ENCODE results near the gene SNTG2. TPM values are rescaled to one million over a fixed set of nuclear protein-coding genes. Genes with fewer than 3 reads are reported as not detected.

Gene SNTG2
- total RNA-seq, 8 experiments from 2014 or later = 0.21 to 2.8 (median 1.1) TPM

DNA sequence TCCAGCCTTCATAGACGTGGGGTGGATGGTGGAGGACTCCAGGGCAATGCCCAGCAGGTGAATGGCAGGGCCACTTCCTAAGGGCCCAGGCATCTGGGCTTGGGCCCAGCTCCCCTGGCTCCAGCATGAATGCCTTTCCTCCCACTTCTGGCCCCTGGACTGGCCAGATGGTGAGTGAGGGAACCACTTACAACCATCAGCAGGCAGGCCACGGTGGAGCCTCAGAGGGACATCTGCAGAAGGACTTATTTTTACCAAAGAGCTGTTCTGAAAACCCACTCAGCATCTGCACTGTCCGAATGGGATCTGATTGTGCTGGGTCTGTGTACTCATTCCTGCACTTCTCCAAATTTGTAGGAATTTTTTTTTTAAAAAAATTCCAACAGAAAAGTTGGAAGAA, 69.6 kb downstream of the SNTG2 start:
- Histone ChIP-seq H3K4me3 (no peak overlapping the region), H3K4me1 (replicated peaks in 1 of 2) (no peaks in the 10 kb centered on the region), H3K27ac (no peak overlapping the region)
- ATAC-seq (replicated peaks in 6 of 8) = no peak
- 0 to 100% (median 82%) methylated on average over 1 to 3 of the region's 3 CpGs; no CpG with 5 or more reads in 4 of the 10 experiments for WGBS, 10 experiments
- in situ Hi-C loops (cut with MboI; ENCODE audit: low pct_unique_long_range_greater_than_20kb in 2 of 9, low sequenced_read_pairs in 9 of 9, unreplicated experiment in 9 of 9) = no loop called here

DNA sequence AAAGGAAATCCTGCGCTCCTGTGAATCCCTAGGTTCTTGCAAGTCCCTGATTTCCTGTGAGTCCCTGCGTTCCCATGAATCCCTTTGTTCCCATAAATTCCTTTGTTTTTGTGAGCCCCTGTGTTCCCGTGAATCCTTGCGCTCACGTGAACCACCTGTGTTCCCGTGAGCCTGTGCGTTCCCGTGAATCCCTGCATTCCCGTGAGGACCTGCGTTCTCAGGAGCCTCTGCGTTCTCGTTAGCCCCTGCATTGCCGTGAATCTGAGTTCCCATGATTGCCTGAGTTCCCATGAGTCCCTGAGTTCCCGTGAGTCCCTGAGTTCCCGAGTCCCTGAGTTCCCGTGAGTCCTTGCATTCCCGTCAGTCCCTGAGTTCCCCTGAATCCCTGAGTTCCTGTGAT, 71.5 kb downstream of the SNTG2 start:
- Histone ChIP-seq H3K27ac (no peak overlapping the region), H3K4me1 (replicated peaks in 1 of 2) (no peaks in the 10 kb centered on the region), H3K4me3 (no peak overlapping the region)
- WGBS, 10 experiments = 77 to 97% (median 96%) methylated on average over 1 to 13 of the region's 17 CpGs; no CpG with 5 or more reads in 3 of the 10 experiments
- in situ Hi-C loops (cut with MboI; ENCODE audit: low pct_unique_long_range_greater_than_20kb in 2 of 9, low sequenced_read_pairs in 9 of 9, unreplicated experiment in 9 of 9) = no loop called here
- no peak for ATAC-seq (replicated peaks in 6 of 8)

DNA sequence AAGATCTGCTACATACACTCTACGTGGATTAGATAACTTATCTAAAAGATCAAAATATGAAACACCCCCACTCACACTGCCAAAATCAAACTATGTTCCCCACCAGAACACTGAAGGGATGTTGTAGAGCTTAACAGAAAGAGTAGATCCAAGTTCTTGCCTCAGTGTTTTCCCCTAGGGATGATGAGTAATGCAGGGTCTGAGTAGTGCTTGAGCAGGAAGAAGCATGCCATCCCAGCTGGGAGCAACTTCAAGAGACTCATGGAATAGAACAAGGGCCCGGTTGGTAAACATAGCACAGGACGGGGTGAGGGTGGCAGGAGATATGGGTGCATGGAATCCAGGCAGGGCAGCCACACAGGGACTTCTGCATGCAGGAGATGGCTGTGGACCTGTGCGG, 74.3 kb downstream of the SNTG2 start:
- in situ Hi-C loops (cut with MboI; ENCODE audit: low pct_unique_long_range_greater_than_20kb in 2 of 9, low sequenced_read_pairs in 9 of 9, unreplicated experiment in 9 of 9) = no loop called here
- H3K27ac ChIP-seq = no peak overlapping the region
- WGBS, 10 experiments = 0 to 83% (median 44%) methylated on average over 1 to 4 of the region's 4 CpGs; no CpG with 5 or more reads in 3 of the 10 experiments

DNA sequence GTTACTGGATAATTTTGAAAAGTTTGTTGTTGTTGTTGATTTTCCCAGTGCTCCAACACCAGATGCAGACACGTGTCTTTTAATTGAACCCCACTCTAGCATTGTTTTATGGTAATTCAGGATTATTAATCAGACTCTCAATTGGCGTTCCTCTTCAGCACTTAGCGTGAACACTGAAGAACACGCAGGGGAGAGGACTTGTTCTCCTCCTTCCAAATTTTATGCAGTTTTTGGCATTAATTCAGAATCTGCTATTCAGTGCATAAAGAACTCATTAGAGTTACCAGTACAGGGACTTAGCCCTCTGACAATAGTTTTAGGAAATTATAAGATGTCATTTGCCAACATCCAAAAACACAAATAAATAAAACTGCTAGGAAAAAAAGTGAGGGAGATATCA, 75.5 kb downstream of the SNTG2 start:
- no peak overlapping the region for H3K27ac ChIP-seq
- in situ Hi-C loops (cut with MboI; ENCODE audit: low pct_unique_long_range_greater_than_20kb in 2 of 9, low sequenced_read_pairs in 9 of 9, unreplicated experiment in 9 of 9) = no loop called here
- no peak overlapping the region for H3K4me3 ChIP-seq
- 0 to 94% (median 57%) methylated on average over 1 to 4 of the region's 4 CpGs for WGBS, 10 experiments
- peaks cover 0 to 3% of the 10 kb centered on the region in 2 donors for H3K4me1 ChIP-seq (replicated peaks in 1 of 2)
- ATAC-seq (replicated peaks in 6 of 8) = peak in 3 of 8 experiments; percentile 63 to 80 (median 65)

More for the DNA sequence above, 74.3 kb downstream of the SNTG2 start:
- Histone ChIP-seq H3K4me3 (no peak overlapping the region), H3K4me1 (replicated peaks in 1 of 2) (peaks cover 0 to 3% of the 10 kb centered on the region in 2 donors)
- ATAC-seq (replicated peaks in 6 of 8) = peak in 1 of 8 experiments; percentile 17

DNA sequence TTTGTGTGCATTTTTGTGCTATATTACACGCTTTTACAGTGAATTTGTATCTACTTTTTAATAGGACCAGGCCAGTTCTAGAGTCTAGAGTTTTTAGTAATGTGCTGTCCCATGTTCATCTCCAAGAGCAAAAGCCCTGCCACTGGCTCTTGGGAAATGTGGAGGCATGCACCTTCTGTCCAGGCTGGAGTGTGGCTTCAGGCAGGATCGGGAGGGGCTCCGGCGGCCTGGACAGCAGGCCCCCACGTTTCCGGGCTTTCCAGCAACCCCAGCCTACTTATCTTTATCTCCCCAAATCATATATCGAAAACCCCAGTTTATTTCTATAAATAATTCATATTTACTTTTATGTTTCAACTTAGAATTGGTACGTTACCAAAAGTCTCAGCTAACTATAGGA, 78.2 kb downstream of the SNTG2 start:
- peak in 2 of 8 experiments; percentile 10 to 50 for ATAC-seq (replicated peaks in 6 of 8)
- in situ Hi-C loops (cut with MboI; ENCODE audit: low pct_unique_long_range_greater_than_20kb in 2 of 9, low sequenced_read_pairs in 9 of 9, unreplicated experiment in 9 of 9) = no loop called here
- no peak overlapping the region for H3K27ac ChIP-seq
- peaks cover 0 to 3% of the 10 kb centered on the region in 2 donors for H3K4me1 ChIP-seq (replicated peaks in 1 of 2)
- WGBS, 10 experiments = 24 to 91% (median 68%) methylated on average over 3 to 8 of the region's 8 CpGs; no CpG with 5 or more reads in 1 of the 10 experiments
- H3K4me3 ChIP-seq = no peak overlapping the region

DNA sequence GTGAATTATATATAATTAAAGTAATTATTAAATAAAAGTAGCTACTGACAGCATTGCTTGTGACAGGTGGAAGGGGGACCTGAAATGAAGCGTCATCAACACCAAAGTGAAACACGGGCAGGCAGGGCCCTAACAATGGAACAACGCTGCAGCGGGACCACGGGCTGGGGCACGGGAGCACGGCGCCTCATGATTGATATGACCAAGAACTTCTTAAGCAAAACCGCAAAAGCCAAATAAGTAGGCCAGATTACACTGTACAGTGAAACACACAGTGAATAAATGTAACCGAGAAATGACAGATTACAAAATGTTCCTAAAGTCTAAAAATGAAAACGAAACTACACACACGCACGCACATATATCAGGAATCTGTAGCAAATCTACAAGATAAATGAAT, 81.4 kb downstream of the SNTG2 start:
- Histone ChIP-seq H3K4me3 (no peak overlapping the region), H3K4me1 (replicated peaks in 1 of 2) (peaks cover 0 to 3% of the 10 kb centered on the region in 2 donors), H3K27ac (no peak overlapping the region)
- no peak for ATAC-seq (replicated peaks in 6 of 8)
- 50 to 100% (median 91%) methylated on average over 1 to 12 of the region's 13 CpGs for WGBS, 10 experiments
- in situ Hi-C loops (cut with MboI; ENCODE audit: low pct_unique_long_range_greater_than_20kb in 2 of 9, low sequenced_read_pairs in 9 of 9, unreplicated experiment in 9 of 9) = no loop called here

DNA sequence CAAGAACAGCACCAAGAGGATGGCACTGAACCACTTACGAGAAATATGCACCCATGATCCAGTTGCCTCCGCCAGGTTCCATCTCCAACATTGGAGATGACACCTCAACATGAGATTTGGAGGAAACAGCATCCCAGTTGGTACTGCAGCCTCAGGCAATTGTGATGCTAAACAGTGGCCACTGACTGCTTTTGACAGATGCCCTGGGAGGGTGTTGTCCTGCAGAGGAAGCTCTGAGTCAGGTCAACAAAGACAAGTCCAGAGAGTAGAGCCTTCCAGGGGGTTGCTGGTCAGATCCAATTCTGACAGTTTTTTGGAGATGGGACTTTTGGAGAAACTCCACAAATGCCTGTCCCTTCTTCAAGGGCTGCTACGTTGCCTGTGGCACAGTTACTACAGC, 82.4 kb downstream of the SNTG2 start:
- Histone ChIP-seq H3K4me3 (no peak overlapping the region), H3K4me1 (replicated peaks in 1 of 2) (peaks cover 0 to 3% of the 10 kb centered on the region in 2 donors), H3K27ac (no peak overlapping the region)
- in situ Hi-C loops (cut with MboI; ENCODE audit: low pct_unique_long_range_greater_than_20kb in 2 of 9, low sequenced_read_pairs in 9 of 9, unreplicated experiment in 9 of 9) = no loop called here
- 0 to 100% (median 83%) methylated on average over 1 to 3 of the region's 3 CpGs; no CpG with 5 or more reads in 4 of the 10 experiments for WGBS, 10 experiments
- ATAC-seq (replicated peaks in 6 of 8) = peak in 2 of 8 experiments; percentile 51 to 61

DNA sequence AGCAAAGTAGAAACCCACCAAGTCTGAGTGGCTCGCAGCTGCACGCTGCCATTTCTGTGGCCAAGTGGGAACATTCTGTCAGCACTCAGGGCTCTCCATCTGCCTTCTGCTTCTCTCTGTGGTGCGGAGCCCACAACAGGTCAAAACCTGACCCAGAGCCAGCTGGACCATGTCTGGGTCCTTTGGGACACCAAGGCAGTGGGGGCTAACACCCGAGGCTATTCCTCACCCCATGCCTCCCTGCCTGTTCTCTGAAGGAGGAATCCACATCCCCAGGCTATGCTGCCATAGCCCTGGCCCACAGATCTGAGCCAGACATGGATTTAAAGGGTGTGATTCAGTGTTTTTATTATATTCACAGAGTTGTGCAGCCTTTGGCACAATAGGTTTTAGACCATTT, 86.4 kb downstream of the SNTG2 start:
- in situ Hi-C loops (cut with MboI; ENCODE audit: low pct_unique_long_range_greater_than_20kb in 2 of 9, low sequenced_read_pairs in 9 of 9, unreplicated experiment in 9 of 9) = no loop called here

DNA sequence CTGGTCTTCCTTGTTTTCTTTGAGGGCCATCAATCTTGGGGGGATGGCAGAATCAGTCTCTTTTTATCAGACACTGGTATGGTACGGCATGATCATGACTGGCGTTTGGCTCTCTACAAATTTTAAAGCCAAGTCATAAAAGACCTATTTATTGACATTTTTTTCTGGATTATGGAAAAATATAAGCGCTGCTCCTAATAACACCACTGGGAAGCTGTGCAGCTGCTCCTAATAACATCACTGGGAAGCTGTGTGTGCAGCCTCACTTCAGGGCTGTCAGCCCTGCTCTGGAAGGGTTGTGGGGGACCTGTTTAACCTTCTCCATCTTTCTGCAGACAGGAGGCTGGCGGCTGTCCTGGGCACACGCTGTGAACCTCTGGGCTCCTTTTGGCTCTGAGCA, 88.9 kb downstream of the SNTG2 start:
- Histone ChIP-seq H3K4me3 (no peak overlapping the region), H3K4me1 (replicated peaks in 1 of 2) (peaks cover 4 to 7% of the 10 kb centered on the region in 2 donors), H3K27ac (peak overlapping the region in 1 of 2 donors; percentile 39)
- 40 to 100% (median 83%) methylated on average over 1 to 3 of the region's 5 CpGs; no CpG with 5 or more reads in 2 of the 10 experiments for WGBS, 10 experiments
- in situ Hi-C loops (cut with MboI; ENCODE audit: low pct_unique_long_range_greater_than_20kb in 2 of 9, low sequenced_read_pairs in 9 of 9, unreplicated experiment in 9 of 9) = no loop called here
- ATAC-seq (replicated peaks in 6 of 8) = no peak

More for the DNA sequence above, 86.4 kb downstream of the SNTG2 start:
- no peak overlapping the region for H3K4me3 ChIP-seq
- ATAC-seq (replicated peaks in 6 of 8) = peak in 1 of 8 experiments; percentile 69
- H3K27ac ChIP-seq = no peak overlapping the region
- WGBS, 10 experiments = 0 to 90% (median 83%) methylated on average over 2 of the region's 4 CpGs; no CpG with 5 or more reads in 7 of the 10 experiments
- peaks cover 4 to 7% of the 10 kb centered on the region in 2 donors for H3K4me1 ChIP-seq (replicated peaks in 1 of 2)

DNA sequence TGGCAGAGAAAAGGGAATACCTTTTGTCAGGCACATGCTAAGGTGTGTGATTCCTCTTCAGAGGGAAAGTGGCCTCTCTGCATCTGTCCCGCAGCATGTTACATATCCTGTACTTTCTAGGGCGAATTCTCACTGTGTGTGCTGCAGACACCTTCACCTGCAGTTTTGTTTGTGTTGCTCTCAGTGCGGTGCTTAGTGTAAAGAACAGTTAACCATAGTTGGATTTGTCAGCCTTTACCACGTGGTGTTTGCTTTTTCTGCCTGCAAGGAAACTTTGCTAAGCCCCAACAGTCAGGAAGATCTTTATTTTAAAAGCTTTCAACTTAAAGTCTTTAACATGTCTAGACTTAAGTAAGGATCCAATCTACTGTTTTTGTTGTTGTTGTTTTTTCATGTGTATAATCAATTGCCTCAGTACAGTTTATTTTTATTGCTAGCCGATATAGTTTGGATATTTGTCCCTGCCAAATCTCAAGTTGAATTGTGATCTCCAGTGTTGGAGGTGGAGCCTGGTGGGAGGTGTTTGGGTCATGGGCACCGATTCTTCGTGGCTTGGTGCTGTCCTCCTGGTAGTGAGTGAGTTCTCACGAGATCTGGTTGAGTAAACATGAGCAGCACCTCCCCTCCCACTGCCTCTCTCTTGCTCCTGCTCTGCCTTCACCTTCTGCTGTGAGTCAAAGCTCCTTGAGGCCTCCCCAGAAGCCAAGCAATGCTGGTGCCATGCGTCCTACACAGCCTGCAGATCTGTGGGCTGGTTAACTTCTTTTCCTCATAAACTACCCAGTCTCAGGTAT, 90.6 kb downstream of the SNTG2 start:
- in situ Hi-C loops (cut with MboI; ENCODE audit: low pct_unique_long_range_greater_than_20kb in 2 of 9, low sequenced_read_pairs in 9 of 9, unreplicated experiment in 9 of 9) = no loop called here
- ATAC-seq (replicated peaks in 6 of 8) = no peak
- Histone ChIP-seq H3K4me3 (no peak overlapping the region), H3K4me1 (replicated peaks in 1 of 2) (peaks cover 4 to 7% of the 10 kb centered on the region in 2 donors), H3K27ac (no peak overlapping the region)
- 0 to 100% (median 75%) methylated on average over 1 to 9 of the region's 9 CpGs for WGBS, 10 experiments

DNA sequence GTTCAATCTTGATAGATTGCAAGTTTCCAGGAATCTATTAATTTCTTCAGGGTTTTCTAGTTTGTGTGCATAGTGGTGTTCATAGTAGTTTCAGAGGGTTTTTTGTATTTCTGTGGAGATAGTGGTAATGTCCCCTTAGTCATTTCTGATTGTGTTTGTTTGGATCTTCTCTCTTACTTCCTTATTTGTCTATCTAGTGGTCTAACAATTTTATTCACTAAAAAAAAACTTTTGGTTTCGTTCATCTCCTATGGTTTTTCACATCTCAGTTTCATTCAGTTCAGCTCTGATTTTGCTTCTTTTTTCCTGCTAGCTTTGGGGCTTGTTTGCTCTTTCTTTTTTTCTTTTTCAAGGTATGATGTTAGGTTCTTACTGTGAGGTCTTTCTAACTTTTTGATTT, 94.5 kb downstream of the SNTG2 start:
- Histone ChIP-seq H3K4me3 (no peak overlapping the region), H3K4me1 (replicated peaks in 1 of 2) (no peaks in the 10 kb centered on the region), H3K27ac (no peak overlapping the region)
- ATAC-seq (replicated peaks in 6 of 8) = no peak
- 17 to 100% (median 81%) methylated on average over 1 of the region's 1 CpG; no CpG with 5 or more reads in 1 of the 10 experiments for WGBS, 10 experiments
- in situ Hi-C loops (cut with MboI; ENCODE audit: low pct_unique_long_range_greater_than_20kb in 2 of 9, low sequenced_read_pairs in 9 of 9, unreplicated experiment in 9 of 9) = no loop called here

DNA sequence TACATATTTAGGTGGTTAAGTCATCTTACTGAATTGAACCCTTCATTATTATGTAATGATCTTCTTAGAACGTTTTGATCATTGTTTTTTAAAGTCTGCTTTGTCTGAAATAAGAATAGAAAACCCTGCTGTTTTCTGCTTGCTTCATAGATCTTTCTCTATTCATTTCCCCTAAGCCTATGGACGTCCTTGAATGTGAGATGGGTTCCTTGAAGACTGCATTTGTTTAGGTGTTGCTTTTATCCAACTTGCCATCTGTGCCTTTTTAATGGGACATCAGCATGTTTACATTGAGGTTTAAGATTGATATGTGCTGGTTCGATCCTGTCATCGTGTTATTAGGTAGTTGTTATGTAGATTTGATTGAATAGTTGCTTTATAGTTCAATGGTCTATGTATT, 95.4 kb downstream of the SNTG2 start:
- H3K27ac ChIP-seq = no peak overlapping the region
- H3K4me1 ChIP-seq (replicated peaks in 1 of 2) = no peaks in the 10 kb centered on the region
- ATAC-seq (replicated peaks in 6 of 8) = no peak
- H3K4me3 ChIP-seq = no peak overlapping the region
- 0 to 62% (median 29%) methylated on average over 1 to 4 of the region's 4 CpGs; no CpG with 5 or more reads in 1 of the 10 experiments for WGBS, 10 experiments
- in situ Hi-C loops (cut with MboI; ENCODE audit: low pct_unique_long_range_greater_than_20kb in 2 of 9, low sequenced_read_pairs in 9 of 9, unreplicated experiment in 9 of 9) = no loop called here

DNA sequence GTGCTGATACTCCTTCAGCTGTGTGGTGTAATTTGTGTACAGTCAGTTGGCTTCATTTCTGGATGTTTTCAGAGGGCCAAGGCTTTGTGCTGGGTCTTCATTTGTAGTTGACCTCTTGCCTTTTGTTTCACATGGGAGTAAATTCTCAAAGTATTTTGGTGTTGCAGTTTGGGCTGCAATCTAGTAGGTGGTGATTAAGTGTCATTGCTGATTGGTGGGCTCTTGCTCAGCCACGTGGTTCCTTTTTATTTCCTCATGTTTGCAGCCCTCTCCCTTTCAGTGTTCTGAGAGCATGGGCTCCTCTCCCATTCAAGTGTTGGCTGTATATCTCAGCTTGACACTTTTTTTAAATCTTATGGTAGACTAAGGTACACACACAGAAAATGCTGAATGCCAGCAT, 96.8 kb downstream of the SNTG2 start:
- no peak overlapping the region for H3K4me3 ChIP-seq
- H3K4me1 ChIP-seq (replicated peaks in 1 of 2) = peaks cover 0 to 3% of the 10 kb centered on the region in 2 donors
- 0 to 67% (median 43%) methylated on average over 1 of the region's 1 CpG; no CpG with 5 or more reads in 5 of the 10 experiments for WGBS, 10 experiments
- in situ Hi-C loops (cut with MboI; ENCODE audit: low pct_unique_long_range_greater_than_20kb in 2 of 9, low sequenced_read_pairs in 9 of 9, unreplicated experiment in 9 of 9) = no loop called here
- peak in 1 of 8 experiments; percentile 46 for ATAC-seq (replicated peaks in 6 of 8)
- H3K27ac ChIP-seq = no peak overlapping the region
